Activated naive CD8-positive, alpha-beta T cell (primary cell): ENCODE measurements around the gene FAM83G.

Experiments used
- H3K27ac Mint-ChIP-seq: one replicate; pipeline ENCODE4 v1.8.0; 2021; ENCODE audit warnings: mixed read lengths
- H3K27me3 Mint-ChIP-seq: one replicate; pipeline ENCODE4 v1.8.0; 2021; ENCODE audit warnings: mixed read lengths
- H3K36me3 Mint-ChIP-seq: one replicate; pipeline ENCODE4 v1.8.0; 2021; ENCODE audit warnings: mixed read lengths
- H3K4me1 Mint-ChIP-seq: one replicate; pipeline ENCODE4 v1.8.0; 2021; ENCODE audit warnings: low read depth, mixed read lengths
- H3K4me3 Mint-ChIP-seq: one replicate; pipeline ENCODE4 v1.8.0; 2021; ENCODE audit warnings: mild to moderate bottlenecking, mixed read lengths
- H3K9me3 Mint-ChIP-seq: one replicate; pipeline ENCODE4 v1.8.0; 2021; ENCODE audit warnings: low read depth, mixed read lengths

Gene FAM83G

GRCh38 chr17:18951941-18952842, 52.4 kb downstream of the FAM83G start, which contains the start of gene SLC5A10:
TSS of gene SLC5A10 (plus strand) at chr17:18952165. CDS start at chr17:18952206, 41 bp downstream.
- Mint-ChIP-seq H3K36me3 (no peaks in the 10 kb centered on the region), H3K4me1 (peaks cover 34% of the 10 kb centered on the region), H3K9me3 (no peaks in the 10 kb centered on the region), H3K27me3 (no peaks in the 10 kb centered on the region), H3K27ac (no peak within 1 kb of the TSS), H3K4me3 (no peak within 1 kb of the TSS)

- no peaks in the 10 kb centered on the region for H3K27me3 Mint-ChIP-seq
- H3K4me3 Mint-ChIP-seq = no peak overlapping the region
- H3K9me3 Mint-ChIP-seq = no peaks in the 10 kb centered on the region
- H3K36me3 Mint-ChIP-seq = no peaks in the 10 kb centered on the region
- H3K27ac Mint-ChIP-seq = no peak overlapping the region
- peaks cover 29% of the 10 kb centered on the region for H3K4me1 Mint-ChIP-seq
Measured at GRCh38 chr17:18950944-18951905, 53.3 kb downstream of the FAM83G start.

DNA sequence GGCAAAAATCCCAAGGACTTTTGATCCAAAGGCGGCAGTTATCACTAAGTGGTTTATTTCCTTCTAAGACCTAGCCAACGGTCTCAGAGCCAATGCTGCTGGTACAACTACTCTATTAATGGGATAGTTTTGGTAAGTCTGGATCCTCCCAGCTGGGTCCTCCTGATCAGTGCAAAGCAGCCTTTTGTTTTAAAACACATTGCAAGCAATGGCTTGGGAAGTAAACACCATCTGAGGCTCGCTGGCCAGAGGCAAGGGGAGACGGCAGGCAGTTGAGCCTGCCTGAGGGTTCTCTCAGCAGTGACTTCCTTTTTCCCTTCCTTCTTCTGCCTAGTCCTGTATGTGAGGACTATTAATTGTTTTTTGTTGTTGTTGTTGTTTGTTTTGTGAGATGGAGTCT, 54.2 kb downstream of the FAM83G start:
- Mint-ChIP-seq H3K9me3 (no peaks in the 10 kb centered on the region), H3K27ac (no peak overlapping the region), H3K27me3 (no peaks in the 10 kb centered on the region), H3K4me1 (peaks cover 26% of the 10 kb centered on the region), H3K36me3 (no peaks in the 10 kb centered on the region), H3K4me3 (no peak overlapping the region)

GRCh38 chr17:18949566-18949965, 55.0 kb downstream of the FAM83G start:
- Mint-ChIP-seq H3K4me1 (peaks cover 20% of the 10 kb centered on the region), H3K9me3 (no peaks in the 10 kb centered on the region), H3K27ac (no peak overlapping the region), H3K27me3 (no peaks in the 10 kb centered on the region), H3K36me3 (no peaks in the 10 kb centered on the region), H3K4me3 (no peak overlapping the region)

DNA sequence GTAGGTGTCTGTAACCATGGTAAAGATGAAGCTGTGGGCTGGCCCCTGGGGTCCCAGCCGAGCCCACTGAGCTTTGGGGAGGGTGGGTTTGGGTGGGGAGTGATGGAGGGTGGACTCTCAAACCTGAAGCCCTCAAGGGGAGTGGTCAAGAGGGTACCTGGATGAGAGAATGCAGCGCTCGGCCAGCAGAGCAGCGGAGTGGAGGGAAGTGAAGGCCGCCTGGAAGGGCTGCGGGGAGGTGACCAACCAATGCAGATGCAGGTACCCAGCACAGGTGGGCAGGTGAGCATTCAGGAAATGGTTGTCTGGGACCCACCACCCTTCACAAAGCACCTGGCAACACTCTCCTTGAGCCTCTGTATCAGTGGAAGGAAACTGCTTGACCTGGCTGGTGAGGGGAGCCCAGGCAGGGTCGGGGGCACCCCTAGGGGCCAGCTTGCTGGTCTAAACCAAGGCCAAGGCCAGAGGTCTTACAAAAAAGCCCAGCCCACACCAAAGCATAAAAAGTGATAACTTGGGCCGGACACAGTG, 56.0 kb downstream of the FAM83G start:
- H3K27me3 Mint-ChIP-seq = no peaks in the 10 kb centered on the region
- no peak overlapping the region for H3K27ac Mint-ChIP-seq
- no peak overlapping the region for H3K4me3 Mint-ChIP-seq
- H3K36me3 Mint-ChIP-seq = no peaks in the 10 kb centered on the region
- no peaks in the 10 kb centered on the region for H3K9me3 Mint-ChIP-seq
- peaks cover 12% of the 10 kb centered on the region for H3K4me1 Mint-ChIP-seq

- no peaks in the 10 kb centered on the region for H3K9me3 Mint-ChIP-seq
- H3K4me3 Mint-ChIP-seq = no peak overlapping the region
- H3K4me1 Mint-ChIP-seq = peaks cover 9% of the 10 kb centered on the region
- no peaks in the 10 kb centered on the region for H3K27me3 Mint-ChIP-seq
- no peak overlapping the region for H3K27ac Mint-ChIP-seq
- H3K36me3 Mint-ChIP-seq = no peaks in the 10 kb centered on the region
Measured at GRCh38 chr17:18947866-18948265, 56.7 kb downstream of the FAM83G start.

GRCh38 chr17:18946536-18946935, 58.0 kb downstream of the FAM83G start:
- H3K27ac Mint-ChIP-seq = no peak overlapping the region
- H3K27me3 Mint-ChIP-seq = no peaks in the 10 kb centered on the region
- H3K9me3 Mint-ChIP-seq = no peaks in the 10 kb centered on the region
- H3K36me3 Mint-ChIP-seq = no peaks in the 10 kb centered on the region
- no peak overlapping the region for H3K4me3 Mint-ChIP-seq
- peaks cover 9% of the 10 kb centered on the region for H3K4me1 Mint-ChIP-seq

DNA sequence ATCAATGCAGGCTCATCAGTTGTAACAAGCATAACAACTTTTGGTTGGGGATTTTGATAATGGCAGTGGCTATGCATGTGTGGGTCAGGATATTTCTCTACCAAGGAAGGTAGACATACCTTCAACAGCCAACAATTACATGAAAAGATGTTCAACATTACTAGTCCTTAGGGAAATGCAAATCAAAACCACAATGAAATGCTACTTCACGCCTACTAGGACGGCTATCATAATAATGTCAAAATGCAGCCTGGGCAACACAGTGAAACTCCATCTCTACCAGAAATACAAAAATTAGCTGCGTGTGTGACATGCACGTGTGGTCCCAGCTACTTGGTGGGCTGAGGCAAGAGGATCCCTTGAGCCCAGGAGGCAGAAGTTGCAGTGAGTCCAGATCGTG, 59.9 kb downstream of the FAM83G start:
- H3K4me1 Mint-ChIP-seq = peaks cover 6% of the 10 kb centered on the region
- no peaks in the 10 kb centered on the region for H3K36me3 Mint-ChIP-seq
- no peak overlapping the region for H3K4me3 Mint-ChIP-seq
- H3K9me3 Mint-ChIP-seq = no peaks in the 10 kb centered on the region
- H3K27me3 Mint-ChIP-seq = no peaks in the 10 kb centered on the region
- H3K27ac Mint-ChIP-seq = no peak overlapping the region

DNA sequence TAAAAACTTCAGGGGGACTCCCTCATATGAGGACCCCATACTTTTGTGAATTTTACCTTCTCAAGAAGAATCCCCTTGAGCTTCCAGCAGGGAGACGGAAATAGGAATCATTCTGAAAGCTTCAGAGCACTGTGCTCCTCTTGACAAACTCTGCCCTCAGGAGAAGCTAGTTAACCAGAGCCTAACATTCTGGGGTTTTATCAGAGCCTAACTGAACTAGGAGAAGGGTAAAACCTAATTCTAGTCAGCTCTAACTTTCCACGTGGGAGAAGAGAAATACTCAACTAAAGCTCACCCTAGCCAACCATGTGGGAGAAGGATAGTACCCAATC, 65.9 kb downstream of the FAM83G start:
- H3K27ac Mint-ChIP-seq = no peak overlapping the region
- H3K36me3 Mint-ChIP-seq = peaks cover 2% of the 10 kb centered on the region
- H3K9me3 Mint-ChIP-seq = no peaks in the 10 kb centered on the region
- H3K27me3 Mint-ChIP-seq = no peaks in the 10 kb centered on the region
- H3K4me1 Mint-ChIP-seq = no peaks in the 10 kb centered on the region
- no peak overlapping the region for H3K4me3 Mint-ChIP-seq

- Mint-ChIP-seq H3K4me1 (peaks cover under 1% of the 10 kb centered on the region), H3K36me3 (peaks cover 2% of the 10 kb centered on the region), H3K9me3 (no peaks in the 10 kb centered on the region), H3K4me3 (no peak overlapping the region), H3K27me3 (no peaks in the 10 kb centered on the region), H3K27ac (no peak overlapping the region)
Measured at GRCh38 chr17:18937981-18938691, 66.4 kb downstream of the FAM83G start.

GRCh38 chr17:18933102-18934058, 71.2 kb downstream of the FAM83G start:
- Mint-ChIP-seq H3K4me3 (no peak overlapping the region), H3K36me3 (peaks cover 9% of the 10 kb centered on the region), H3K4me1 (peaks cover 15% of the 10 kb centered on the region), H3K27me3 (no peaks in the 10 kb centered on the region), H3K9me3 (no peaks in the 10 kb centered on the region), H3K27ac (no peak overlapping the region)

DNA sequence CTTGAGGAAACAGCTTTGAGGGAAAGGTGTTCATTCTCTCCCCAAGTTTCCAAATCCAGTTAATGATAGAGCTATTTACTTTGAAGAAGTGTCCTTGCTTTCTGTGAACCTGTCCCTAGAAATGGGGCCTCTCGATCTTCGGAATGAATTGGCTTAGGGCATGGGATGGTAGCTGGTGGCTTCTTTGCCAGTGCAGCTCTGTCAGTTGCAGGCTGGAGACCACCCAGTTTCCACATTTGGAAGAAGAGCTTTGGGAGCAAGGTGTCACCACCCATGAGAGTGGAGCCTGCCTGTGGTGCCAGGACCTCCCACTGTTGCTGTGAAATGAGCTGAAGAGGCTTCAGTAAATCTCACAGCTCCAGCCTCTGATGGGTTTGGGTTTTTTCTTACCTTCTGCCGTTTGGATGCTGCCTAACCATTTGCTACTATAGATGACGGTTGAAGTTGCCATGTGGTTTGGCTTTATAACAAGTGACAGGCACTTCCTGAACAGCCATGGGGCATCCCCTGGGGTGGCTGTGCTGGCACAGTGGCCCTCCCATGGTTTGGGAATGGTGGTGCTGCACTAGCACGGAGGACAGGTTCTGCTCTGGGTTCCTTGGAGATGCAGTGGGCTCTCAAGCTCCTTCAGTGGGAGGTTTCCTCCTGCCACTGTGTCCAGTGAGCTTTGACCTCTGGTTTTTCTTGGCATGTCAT, 72.1 kb downstream of the FAM83G start:
- no peak overlapping the region for H3K4me3 Mint-ChIP-seq
- H3K4me1 Mint-ChIP-seq = peaks cover 15% of the 10 kb centered on the region
- no peaks in the 10 kb centered on the region for H3K27me3 Mint-ChIP-seq
- H3K9me3 Mint-ChIP-seq = no peaks in the 10 kb centered on the region
- H3K27ac Mint-ChIP-seq = no peak overlapping the region
- peaks cover 9% of the 10 kb centered on the region for H3K36me3 Mint-ChIP-seq

DNA sequence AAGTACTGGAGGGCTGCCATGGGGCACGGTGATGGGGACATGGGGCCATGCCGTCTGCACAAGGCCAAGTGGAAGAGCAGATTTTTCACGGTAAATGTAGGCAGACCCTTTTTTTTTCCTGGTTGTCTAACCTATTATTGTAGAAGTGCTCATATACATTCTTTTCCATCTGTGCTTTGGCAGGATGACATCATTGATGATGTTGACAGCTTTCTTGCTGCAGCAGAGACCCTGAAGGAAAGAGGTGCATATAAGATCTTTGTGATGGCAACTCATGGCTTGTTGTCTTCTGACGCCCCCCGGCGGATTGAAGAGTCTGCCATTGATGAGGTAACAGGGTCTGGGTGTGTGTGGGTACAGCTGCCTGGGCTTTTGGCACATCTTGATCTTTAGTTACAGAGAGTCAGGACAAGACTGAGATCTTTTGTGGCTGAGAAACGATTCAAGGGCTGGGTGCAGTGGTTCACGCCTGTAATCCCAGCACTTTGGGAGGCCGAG, 75.9 kb downstream of the FAM83G start:
- Mint-ChIP-seq H3K4me1 (peaks cover 36% of the 10 kb centered on the region), H3K36me3 (peaks cover 12% of the 10 kb centered on the region), H3K27ac (no peak overlapping the region), H3K4me3 (no peak overlapping the region), H3K9me3 (no peaks in the 10 kb centered on the region), H3K27me3 (no peaks in the 10 kb centered on the region)
